ENCODE data around the gene IRF4.

IRF4 gene

GRCh38 chr6:386688-387266 lies 4.8 kb upstream of the IRF4 start:
- TF ChIP-seq CTCF (IDR thresholded peaks at IDR 0.05; ENCODE audit: low read depth, low read length), result no peak
- no peak overlapping the region for H3K4me3 ChIP-seq (ENCODE audit: low read depth, low read length)

GRCh38 chr6:387293-387741 lies 4.2 kb upstream of the IRF4 start:
- no peak overlapping the region for H3K4me3 ChIP-seq (ENCODE audit: low read depth, low read length)
- no peak for TF ChIP-seq CTCF (IDR thresholded peaks at IDR 0.05; ENCODE audit: low read depth, low read length)

- no peak for TF ChIP-seq CTCF (IDR thresholded peaks at IDR 0.05; ENCODE audit: low read depth, low read length)
- H3K4me3 ChIP-seq (ENCODE audit: low read depth, low read length), result no peak overlapping the region
Observed at GRCh38 chr6:388202-388903, 3.2 kb upstream of the IRF4 start.

GRCh38 chr6:389143-389542 lies 2.4 kb upstream of the IRF4 start:
- no peak for TF ChIP-seq CTCF (IDR thresholded peaks at IDR 0.05; ENCODE audit: low read depth, low read length)
- no peak overlapping the region for H3K4me3 ChIP-seq (ENCODE audit: low read depth, low read length)

- TF ChIP-seq CTCF (IDR thresholded peaks at IDR 0.05; ENCODE audit: low read depth, low read length), result no peak
- H3K4me3 ChIP-seq (ENCODE audit: low read depth, low read length), result no peak overlapping the region
Observed at GRCh38 chr6:389622-390021, 1.9 kb upstream of the IRF4 start.

GRCh38 chr6:390914-391558 lies 516 bp upstream of the IRF4 start:
- no peak overlapping the region for H3K4me3 ChIP-seq (ENCODE audit: low read depth, low read length)
- TF ChIP-seq CTCF (IDR thresholded peaks at IDR 0.05; ENCODE audit: low read depth, low read length), result no peak
